Measurements from ENCODE around the gene OBSCN. TPM values are rescaled to one million over a fixed set of nuclear protein-coding genes. Genes with fewer than 3 reads are reported as not detected.
"Not testable (repeated sequence)": the region's sequence is repeated elsewhere in the genome, so short reads cannot be mapped to it uniquely, and the experiment has no call there.

The OBSCN gene
- total RNA-seq, 1 donor from 2014 or later = 316 TPM

- intact Hi-C loops (cut with micrococcal nuclease) = no loop called here
- Histone ChIP-seq H3K4me1 (peaks cover 11% of the 10 kb centered on the region), H3K4me3 (no peak overlapping the region), H3K9me3 (replicated peaks) (no peaks in the 10 kb centered on the region), H3K27ac (replicated peaks) (no peak overlapping the region), H3K36me3 (no peaks in the 10 kb centered on the region), H3K27me3 (ENCODE audit: low read depth) (no peaks in the 10 kb centered on the region)
- DNase-seq = no peak
- TF ChIP-seq CTCF (IDR thresholded peaks at IDR 0.05; ENCODE audit: borderline replicate concordance) = no peak
Measured at GRCh38 chr1:228181645-228182034, 26.2 kb upstream of the OBSCN start.

GRCh38 chr1:228182296-228183030 lies 25.4 kb upstream of the OBSCN start:
- Histone ChIP-seq H3K27ac (replicated peaks) (no peak overlapping the region), H3K9me3 (replicated peaks) (no peaks in the 10 kb centered on the region), H3K4me3 (no peak overlapping the region), H3K36me3 (no peaks in the 10 kb centered on the region), H3K27me3 (ENCODE audit: low read depth) (no peaks in the 10 kb centered on the region), H3K4me1 (peaks cover 8% of the 10 kb centered on the region)
- intact Hi-C loops (cut with micrococcal nuclease) = no loop called here
- TF ChIP-seq CTCF (IDR thresholded peaks at IDR 0.05; ENCODE audit: borderline replicate concordance) = no peak
- no peak for DNase-seq

GRCh38 chr1:228184152-228184551 lies 23.7 kb upstream of the OBSCN start:
- H3K27ac ChIP-seq (replicated peaks) = no peak overlapping the region
- no peak for DNase-seq
- H3K4me3 ChIP-seq = no peak overlapping the region
- peaks cover 8% of the 10 kb centered on the region for H3K9me3 ChIP-seq (replicated peaks)
- intact Hi-C loops (cut with micrococcal nuclease) = no loop called here
- no peaks in the 10 kb centered on the region for H3K27me3 ChIP-seq (ENCODE audit: low read depth)
- no peaks in the 10 kb centered on the region for H3K36me3 ChIP-seq
- H3K4me1 ChIP-seq = no peaks in the 10 kb centered on the region
- TF ChIP-seq CTCF (IDR thresholded peaks at IDR 0.05; ENCODE audit: borderline replicate concordance) = no peak

GRCh38 chr1:228185641-228185965 lies 22.2 kb upstream of the OBSCN start:
- H3K27me3 ChIP-seq (ENCODE audit: low read depth) = no peaks in the 10 kb centered on the region
- no peaks in the 10 kb centered on the region for H3K36me3 ChIP-seq
- H3K27ac ChIP-seq (replicated peaks) = no peak overlapping the region
- no peaks in the 10 kb centered on the region for H3K4me1 ChIP-seq
- H3K9me3 ChIP-seq (replicated peaks) = peaks cover 8% of the 10 kb centered on the region
- H3K4me3 ChIP-seq = no peak overlapping the region
- intact Hi-C loops (cut with micrococcal nuclease) = no loop called here
- no peak for DNase-seq
- TF ChIP-seq CTCF (IDR thresholded peaks at IDR 0.05; ENCODE audit: borderline replicate concordance) = no peak

- H3K4me3 ChIP-seq; H3K27ac ChIP-seq (replicated peaks); H3K36me3 ChIP-seq; H3K9me3 ChIP-seq (replicated peaks); DNase-seq; intact Hi-C loops (cut with micrococcal nuclease); H3K27me3 ChIP-seq (ENCODE audit: low read depth); H3K4me1 ChIP-seq: not testable (repeated sequence)
Measured at GRCh38 chr1:228188249-228188648, 19.6 kb upstream of the OBSCN start.

GRCh38 chr1:228190182-228190581 lies 17.7 kb upstream of the OBSCN start:
- no peak for TF ChIP-seq CTCF (IDR thresholded peaks at IDR 0.05; ENCODE audit: borderline replicate concordance)
- peaks cover 8% of the 10 kb centered on the region for H3K9me3 ChIP-seq (replicated peaks)
- no peak overlapping the region for H3K4me3 ChIP-seq
- intact Hi-C loops (cut with micrococcal nuclease) = no loop called here
- H3K4me1 ChIP-seq = peaks cover 3% of the 10 kb centered on the region
- H3K27ac ChIP-seq (replicated peaks) = no peak overlapping the region
- no peak for DNase-seq
- H3K36me3 ChIP-seq = peaks cover 4% of the 10 kb centered on the region
- no peaks in the 10 kb centered on the region for H3K27me3 ChIP-seq (ENCODE audit: low read depth)

All from left ventricle myocardium inferior (tissue), 1 donor.